T47D (cell line): ENCODE results near the gene GRK5.

ENCODE experiments used
- DNase-seq, 2 experiments: peaks; one replicate each; pipeline versions ENCODE4 v3.0.0 to v3.0.0-alpha.2; 2011 to 2012; ENCODE audit warnings: low read depth in 1 of 2, low spot score in 1 of 2
- JUND ChIP-seq: IDR thresholded peaks from 2 replicates; pipeline ENCODE4 v1.6.1; 2012; ENCODE audit warnings: low read depth
- in situ Hi-C: cut with HindIII; loops from 2 replicates; pipeline ENCODE4 v1.10.0; 2016; ENCODE audit warnings: low sequenced_read_pairs, low pct_unique_long_range_greater_than_20kb

Gene GRK5

GRCh38 chr10:119405520-119405807, 198.1 kb downstream of the GRK5 start:
- in situ Hi-C loops, result no loop called here
- no peak for DNase-seq
- no peak for TF ChIP-seq JUND

DNA sequence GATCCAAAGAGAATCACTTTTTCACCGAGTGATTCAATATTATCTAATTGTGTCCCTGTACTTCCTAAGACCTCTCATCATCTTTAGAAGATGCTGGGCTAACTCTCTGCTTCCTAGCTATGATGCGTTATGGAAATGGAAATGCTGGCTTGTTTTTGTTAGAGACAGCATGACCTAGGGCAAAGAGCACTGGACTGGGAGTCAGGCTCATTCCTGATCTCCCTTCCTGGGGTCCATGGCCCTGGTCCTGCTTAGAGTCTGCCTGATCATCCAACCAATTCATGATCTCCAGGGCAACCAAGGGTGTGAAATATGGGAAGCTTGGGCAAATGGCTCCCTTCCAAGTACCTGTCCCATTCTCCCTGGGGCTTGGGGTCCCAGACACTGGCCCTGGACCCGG, 198.8 kb downstream of the GRK5 start:
- TF ChIP-seq JUND, result no peak
- in situ Hi-C loops, result no loop called here
- no peak for DNase-seq

DNA sequence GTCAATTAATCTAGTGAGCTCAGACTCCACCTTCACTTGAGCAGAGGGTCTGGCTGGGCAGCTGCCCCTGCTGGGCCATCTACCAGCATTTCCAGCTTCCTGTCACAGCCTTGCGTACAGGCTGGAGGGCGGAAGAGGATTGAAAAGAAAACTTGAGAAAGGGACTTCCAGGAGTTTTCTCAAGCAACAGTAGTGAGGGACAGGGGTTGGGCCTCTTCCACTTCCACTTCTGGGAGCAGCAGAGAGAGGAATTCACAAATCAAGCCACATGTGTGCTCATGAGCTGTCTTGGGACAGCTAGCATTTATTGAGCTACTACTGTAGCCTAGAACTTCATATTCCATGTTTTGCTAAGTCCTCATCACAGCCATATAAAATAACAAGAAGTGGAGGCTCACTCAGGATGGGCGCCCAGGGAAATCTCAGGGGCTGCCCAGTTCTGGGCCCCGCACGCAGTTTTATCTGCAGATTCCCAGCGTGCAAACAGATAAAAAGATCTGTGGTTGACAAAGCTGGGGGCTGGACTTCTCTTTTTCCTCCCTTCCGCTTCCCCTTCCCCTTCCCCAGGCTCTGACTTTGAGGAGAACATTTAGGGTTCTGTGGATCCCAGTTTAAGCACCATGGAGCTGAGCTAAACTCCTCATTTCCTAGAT, 199.4 kb downstream of the GRK5 start:
- TF ChIP-seq JUND, result no peak
- in situ Hi-C loops, result no loop called here
- no peak for DNase-seq

- no peak for TF ChIP-seq JUND
- in situ Hi-C loops, result no loop called here
- no peak for DNase-seq
Observed at GRCh38 chr10:119407254-119407777, 199.9 kb downstream of the GRK5 start.

GRCh38 chr10:119408072-119408471, 200.7 kb downstream of the GRK5 start:
- no peak for DNase-seq
- TF ChIP-seq JUND, result no peak
- in situ Hi-C loops, result no loop called here

- TF ChIP-seq JUND, result no peak
- in situ Hi-C loops, result no loop called here
- no peak for DNase-seq
Observed at GRCh38 chr10:119408969-119409371, 201.6 kb downstream of the GRK5 start.

DNA sequence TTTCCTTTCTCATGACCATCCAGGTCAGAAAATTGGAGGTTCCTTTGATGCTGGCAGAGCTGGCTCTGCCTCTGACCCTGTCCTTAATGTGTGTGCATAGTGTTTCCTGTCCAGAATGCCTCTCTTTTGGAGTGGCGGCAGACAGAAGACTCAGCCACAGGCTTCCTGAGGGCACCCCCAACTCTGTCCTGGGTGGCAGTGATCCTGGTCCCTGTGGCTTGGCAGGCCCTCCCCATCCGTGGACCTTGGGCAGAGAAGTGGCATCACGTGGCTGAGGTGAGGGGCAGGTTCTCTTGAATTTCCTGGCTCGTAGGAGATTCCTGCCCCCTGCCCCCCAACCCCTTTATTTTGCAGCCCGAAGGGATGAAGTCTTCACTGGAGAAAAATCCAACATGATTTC, 202.0 kb downstream of the GRK5 start:
- no peak for DNase-seq
- in situ Hi-C loops, result no loop called here
- TF ChIP-seq JUND, result no peak

- DNase-seq, result no peak
- in situ Hi-C loops, result no loop called here
- TF ChIP-seq JUND, result no peak
Observed at GRCh38 chr10:119409906-119410305, 202.5 kb downstream of the GRK5 start.

DNA sequence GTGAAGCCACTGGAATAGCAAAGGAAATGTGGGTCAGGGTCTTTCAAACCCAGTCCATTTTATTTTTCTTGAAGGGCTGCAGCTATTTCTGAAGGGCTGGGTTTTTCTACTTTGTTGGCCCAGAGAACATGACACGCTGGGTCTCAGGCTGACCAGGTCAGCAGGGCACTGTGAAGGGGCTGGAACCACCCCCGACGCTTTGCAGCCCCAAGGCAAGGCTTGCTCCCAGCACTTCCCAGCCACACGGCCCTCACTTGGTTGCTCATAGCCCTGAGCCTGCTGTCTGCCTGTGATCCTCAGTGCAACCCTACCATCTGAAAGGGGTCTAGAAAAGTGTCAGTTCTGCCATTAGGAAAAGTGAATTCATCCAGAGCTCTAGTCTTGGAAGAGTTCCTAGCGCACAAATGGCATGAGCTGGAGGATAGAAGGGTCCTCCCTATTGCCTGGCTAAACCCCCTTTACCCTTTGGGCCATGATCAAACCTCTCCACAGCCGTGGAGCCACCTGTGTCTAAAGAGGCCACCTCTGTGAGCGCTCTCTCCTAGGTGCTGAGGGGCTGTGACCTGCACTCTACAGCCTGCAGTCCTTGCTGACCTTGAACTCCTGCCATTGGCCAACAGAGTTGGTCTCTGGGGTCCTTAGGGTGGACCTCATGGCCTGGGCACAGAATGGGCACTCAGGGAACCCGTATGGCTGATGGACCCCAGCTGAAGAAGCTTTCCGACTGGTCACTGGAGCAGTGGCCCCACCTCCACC, 203.2 kb downstream of the GRK5 start:
- in situ Hi-C loops, result no loop called here
- TF ChIP-seq JUND, result no peak
- no peak for DNase-seq

DNA sequence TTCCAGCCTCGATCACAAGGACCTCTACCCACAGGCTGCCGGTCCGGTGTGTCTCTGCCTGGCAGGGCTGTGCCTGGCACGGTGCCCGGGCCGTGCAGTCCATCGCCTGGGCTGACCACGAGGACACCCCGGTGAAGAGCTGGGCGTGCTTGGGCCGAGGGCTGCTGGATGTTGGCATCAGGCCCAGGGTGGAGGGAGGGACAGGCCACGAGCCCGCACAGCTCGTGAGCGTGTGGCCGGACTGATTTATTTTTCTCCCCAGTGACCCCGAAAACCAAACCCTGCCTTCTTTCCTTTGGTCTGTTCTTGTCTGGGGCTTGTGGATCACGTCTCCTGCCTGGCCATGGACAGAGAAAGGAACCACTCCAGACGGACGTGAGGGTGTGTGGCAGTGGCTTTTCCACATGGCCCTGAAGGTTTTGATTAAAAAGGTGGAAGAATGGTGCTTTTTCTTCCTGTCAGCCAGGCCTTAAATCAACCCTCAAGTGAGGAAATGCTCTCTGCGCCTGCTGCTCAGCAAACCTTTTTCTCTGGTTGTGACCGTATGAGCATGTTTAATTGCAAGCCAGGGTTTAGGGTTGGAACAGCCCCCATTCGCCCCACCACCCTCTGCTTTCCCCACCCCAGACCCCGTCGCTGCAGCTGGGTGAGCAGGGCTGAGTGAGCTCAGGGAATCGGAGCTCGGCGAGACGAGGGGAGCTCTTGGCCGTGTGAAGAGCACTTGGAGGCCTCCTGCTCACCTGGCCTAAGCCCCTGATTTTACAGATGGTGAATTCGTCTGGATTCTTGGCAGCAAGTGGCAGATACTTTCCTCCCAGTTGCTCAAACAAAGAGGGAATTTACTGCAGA, 205.1 kb downstream of the GRK5 start:
- in situ Hi-C loops, result no loop called here
- no peak for DNase-seq
- TF ChIP-seq JUND, result no peak

GRCh38 chr10:119413093-119413453, 205.7 kb downstream of the GRK5 start:
- no peak for TF ChIP-seq JUND
- in situ Hi-C loops, result no loop called here
- DNase-seq, result no peak

- DNase-seq, result no peak
- no peak for TF ChIP-seq JUND
- in situ Hi-C loops, result no loop called here
Observed at GRCh38 chr10:119413471-119414080, 206.2 kb downstream of the GRK5 start.
